ENCODE measurements around the gene GNB2.

Gene GNB2

GRCh38 chr7:100726996-100727761, 53.6 kb downstream of the GNB2 start:
- no peak for DNase-seq (ENCODE audit: low spot score)

GRCh38 chr7:100728196-100728595, 54.7 kb downstream of the GNB2 start:
- no peak for DNase-seq (ENCODE audit: low spot score)
